NCI-H146 treated with DMSO at 0.1 percent for 48 hours (cell line): ENCODE data around the gene BLOC1S3.
"Not testable (repeated sequence)": the region's sequence is repeated elsewhere in the genome, so short reads cannot be mapped to it uniquely, and the experiment has no call there.

Source experiments
- DNase-seq: peaks from one replicate; lab custom pipeline; 2025; ENCODE audit not compliant: unreplicated experiment; lab: John Stamatoyannopoulos, UW

Gene BLOC1S3

DNA sequence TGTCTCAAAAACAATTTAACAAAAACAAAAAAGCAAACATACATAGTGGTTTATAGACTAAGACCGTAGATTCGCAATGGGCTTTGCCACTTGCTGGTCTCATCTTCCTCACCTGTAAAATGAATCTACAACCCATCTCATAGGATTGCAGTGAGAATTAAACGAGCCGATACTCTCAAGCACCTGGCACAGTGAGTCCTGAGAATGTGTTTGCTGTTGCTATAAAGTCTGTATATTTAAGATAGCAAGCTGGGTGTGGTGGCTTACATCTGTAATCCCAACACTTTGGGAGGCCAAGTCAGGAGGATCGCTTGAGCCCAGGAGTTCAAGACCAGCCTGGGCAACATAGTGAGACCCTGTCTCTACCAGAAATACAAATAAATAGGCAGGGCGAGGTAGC is 44.1 kb downstream of the BLOC1S3 start:
- DNase-seq, result no peak

DNA sequence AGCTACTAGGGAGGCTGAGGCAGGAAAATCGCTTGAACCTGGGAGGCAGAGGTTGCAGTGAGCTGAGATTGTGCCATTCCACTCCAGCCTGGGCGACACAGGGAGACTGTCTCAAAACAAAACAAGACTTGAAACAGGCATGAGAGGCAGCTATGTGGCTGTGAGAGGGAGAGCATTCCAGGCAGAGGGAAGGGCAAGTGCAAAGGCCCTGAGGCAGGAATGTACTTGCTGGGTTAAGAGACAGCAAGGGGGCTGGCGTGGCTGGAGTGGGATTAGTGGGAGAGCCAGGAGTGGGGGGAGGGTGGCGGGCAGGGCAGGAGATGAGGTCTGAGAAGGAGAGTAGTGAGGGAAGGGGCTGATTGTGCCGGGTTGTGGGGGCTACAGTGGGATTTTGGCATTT is 45.3 kb downstream of the BLOC1S3 start:
- no peak for DNase-seq

DNA sequence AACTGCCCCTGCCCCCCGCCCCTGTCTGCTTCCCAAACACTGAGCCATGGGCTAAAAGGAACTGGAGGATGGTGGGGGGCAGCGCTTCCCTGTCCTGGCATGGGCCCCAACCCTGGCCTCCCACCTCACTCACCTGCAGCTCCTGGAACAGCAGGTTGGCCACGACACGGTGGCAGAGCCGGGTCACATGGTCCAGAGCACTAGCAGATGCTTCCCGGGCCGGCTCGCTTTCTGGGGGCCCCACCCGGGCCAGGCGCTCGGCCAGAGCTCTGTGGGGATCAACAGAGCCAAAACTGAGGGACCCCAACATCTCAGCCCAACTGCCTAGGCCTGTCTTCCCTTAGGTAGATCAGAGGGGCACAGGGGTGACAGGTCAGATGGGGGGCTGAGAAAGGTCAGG is 46.1 kb downstream of the BLOC1S3 start:
- no peak for DNase-seq

DNA sequence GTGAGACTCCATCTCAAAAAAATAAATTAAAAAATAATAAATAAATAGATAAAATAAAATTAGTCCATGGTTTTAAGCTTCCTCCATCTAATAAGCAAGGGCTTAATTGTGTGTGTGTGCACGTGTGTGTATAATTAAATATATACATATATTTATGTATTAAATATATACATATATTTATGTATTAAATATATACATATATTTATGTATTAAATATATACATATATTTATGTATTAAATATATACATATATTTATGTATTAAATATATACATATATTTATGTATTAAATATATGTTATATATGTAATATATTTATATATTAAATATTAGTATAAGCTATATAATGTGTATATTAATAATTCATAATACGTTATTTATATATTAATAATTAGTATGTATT is 50.5 kb downstream of the BLOC1S3 start:
- DNase-seq, result not testable (repeated sequence)
